IPS-20b (cell line): ENCODE measurements around the gene SLC25A51.

ENCODE experiments used
- H3K27ac ChIP-seq: one replicate; pipeline ENCODE4 v1.5.1; 2013; ENCODE audit warnings: low read length
- H3K27me3 ChIP-seq: 2 replicates; pipeline ENCODE4 v1.6.1; 2013; ENCODE audit warnings: mild to moderate bottlenecking, low read length, inconsistent platforms; ENCODE audit not compliant: insufficient read depth
- H3K36me3 ChIP-seq: 2 replicates; pipeline ENCODE4 v1.6.1; 2013; ENCODE audit warnings: low read depth, mild to moderate bottlenecking, inconsistent platforms, low read length, moderate library complexity; ENCODE audit not compliant: insufficient read depth
- H3K4me1 ChIP-seq: 2 replicates; pipeline ENCODE4 v1.6.1; 2013; ENCODE audit warnings: mild to moderate bottlenecking, control low read depth, inconsistent platforms, low read length, moderate library complexity; ENCODE audit not compliant: insufficient read depth
- H3K4me3 ChIP-seq: 2 replicates; pipeline ENCODE4 v1.5.1; 2013; ENCODE audit warnings: mild to moderate bottlenecking, low read length, inconsistent platforms
- H3K9ac ChIP-seq: 2 replicates; pipeline ENCODE4 v1.6.1; 2013; ENCODE audit warnings: low read depth, mild to moderate bottlenecking, inconsistent platforms, low read length, moderate library complexity
- H3K9me3 ChIP-seq: 2 replicates; pipeline ENCODE4 v1.6.1; 2013; ENCODE audit warnings: mild to moderate bottlenecking, low read depth, low read length, inconsistent platforms; ENCODE audit not compliant: insufficient read depth

Gene SLC25A51

DNA sequence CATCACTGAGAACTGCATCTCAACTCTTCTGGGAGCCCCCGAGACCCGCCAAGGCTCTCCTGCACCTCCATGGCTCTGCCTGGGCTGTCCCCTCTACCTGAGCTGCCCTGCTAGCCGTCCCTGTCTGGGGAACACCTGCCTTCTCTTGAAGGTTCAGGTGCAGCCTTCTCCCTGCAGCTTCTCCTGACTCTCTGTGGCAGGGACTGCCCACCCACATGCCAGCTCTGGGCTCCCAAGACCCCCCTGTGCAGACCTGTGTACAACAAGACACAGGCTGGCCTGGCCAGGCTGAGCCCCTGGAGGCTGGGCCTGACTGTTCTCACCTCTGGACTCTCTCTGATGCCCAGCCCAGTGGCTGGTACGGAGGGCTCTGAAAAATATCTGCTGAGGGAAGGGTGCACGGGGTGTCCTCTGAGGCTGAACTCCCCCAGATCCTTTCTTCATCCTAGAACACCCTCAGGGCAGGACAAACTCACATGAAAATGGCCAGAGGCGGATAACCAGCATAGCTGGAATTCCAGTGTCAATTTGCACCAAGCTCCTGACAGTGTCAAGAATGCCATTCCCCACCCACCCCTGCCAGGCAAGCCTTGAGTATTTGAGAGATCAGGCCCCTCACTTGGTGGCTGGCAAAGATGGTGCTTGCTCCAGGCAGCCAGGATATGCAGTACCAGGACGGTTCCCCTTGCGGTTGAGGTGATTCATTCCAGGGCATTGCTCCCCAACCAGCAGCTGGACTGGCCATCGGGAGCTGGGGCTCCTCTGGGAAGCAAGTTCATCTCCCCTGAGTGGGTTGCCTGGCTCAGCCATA lies 40.9 kb upstream of the SLC25A51 start:
- Histone ChIP-seq H3K9me3 (no peaks in the 10 kb centered on the region), H3K9ac (no peak overlapping the region), H3K4me1 (peaks cover 12% of the 10 kb centered on the region), H3K4me3 (no peak overlapping the region), H3K36me3 (peaks cover 28% of the 10 kb centered on the region), H3K27me3 (no peaks in the 10 kb centered on the region), H3K27ac (no peak overlapping the region)

DNA sequence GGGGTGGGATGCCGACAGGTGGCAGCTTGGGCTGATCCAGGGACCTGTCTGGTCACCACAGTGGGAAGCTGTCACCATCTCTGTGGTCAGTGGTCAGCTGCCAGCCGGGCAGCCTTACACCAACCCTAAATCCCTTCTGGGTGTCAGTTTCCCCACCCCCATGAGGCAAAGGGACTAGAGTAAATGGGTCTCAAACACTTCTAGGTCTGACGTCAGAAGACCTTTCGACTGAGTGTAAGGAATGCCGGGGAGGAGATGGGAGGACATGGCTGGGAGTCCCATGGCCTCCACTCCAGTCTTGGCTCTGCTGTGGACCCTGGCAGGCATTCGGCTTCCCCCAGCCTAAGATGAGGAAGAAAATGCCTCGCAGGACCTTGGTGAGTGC lies 40.3 kb upstream of the SLC25A51 start:
- Histone ChIP-seq H3K36me3 (peaks cover 28% of the 10 kb centered on the region), H3K27ac (no peak overlapping the region), H3K4me3 (no peak overlapping the region)

DNA sequence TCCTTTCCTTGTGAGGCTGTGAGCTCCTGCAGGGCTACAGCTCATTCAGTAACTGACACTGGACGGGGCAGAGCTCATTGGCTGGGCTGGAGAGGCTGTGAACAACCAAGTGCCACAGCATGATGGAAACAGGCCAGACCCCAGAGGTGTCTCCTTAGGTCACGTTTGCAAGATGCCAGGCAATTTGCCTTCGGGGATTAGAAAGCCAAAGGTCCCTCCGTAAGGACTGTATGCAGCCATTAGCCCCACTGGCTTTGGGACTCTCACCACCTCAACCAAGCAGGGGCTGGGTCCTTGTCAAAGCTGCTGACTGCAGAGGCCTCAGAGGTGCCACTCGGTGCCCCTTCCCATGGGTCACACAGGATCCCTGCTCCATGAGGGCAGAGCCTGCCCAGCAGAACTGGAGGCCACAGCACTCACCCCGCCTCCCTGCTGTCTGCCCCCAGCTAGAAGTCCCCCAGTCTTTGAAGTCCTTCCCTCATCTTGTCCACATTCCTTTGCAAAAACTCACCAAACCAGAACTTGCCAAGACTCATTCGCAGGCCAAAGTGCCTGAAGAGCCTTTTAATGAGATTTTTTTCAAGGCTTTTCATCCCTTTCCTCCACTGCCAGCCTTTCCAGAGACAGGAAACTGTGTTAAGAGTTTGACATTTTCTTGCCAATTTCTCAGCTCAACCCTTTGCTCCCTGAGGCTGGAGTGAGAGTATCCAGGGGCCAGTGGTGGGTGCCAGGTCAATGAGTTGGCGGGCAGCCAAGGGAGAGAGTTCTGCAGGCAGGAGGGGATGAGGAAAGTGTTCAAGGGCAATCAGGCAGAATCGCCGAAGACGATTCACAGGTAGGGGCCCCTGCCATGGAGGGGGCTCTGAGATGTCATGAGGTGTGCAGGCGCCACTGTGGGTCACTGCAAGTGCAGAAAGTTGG lies 39.7 kb upstream of the SLC25A51 start:
- Histone ChIP-seq H3K27me3 (no peaks in the 10 kb centered on the region), H3K9ac (no peak overlapping the region), H3K36me3 (peaks cover 25% of the 10 kb centered on the region), H3K27ac (no peak overlapping the region), H3K9me3 (no peaks in the 10 kb centered on the region), H3K4me1 (peaks cover 12% of the 10 kb centered on the region), H3K4me3 (no peak overlapping the region)

More for the DNA sequence above, 40.3 kb upstream of the SLC25A51 start:
- Histone ChIP-seq H3K9me3 (no peaks in the 10 kb centered on the region), H3K4me1 (peaks cover 12% of the 10 kb centered on the region), H3K27me3 (no peaks in the 10 kb centered on the region), H3K9ac (no peak overlapping the region)

DNA sequence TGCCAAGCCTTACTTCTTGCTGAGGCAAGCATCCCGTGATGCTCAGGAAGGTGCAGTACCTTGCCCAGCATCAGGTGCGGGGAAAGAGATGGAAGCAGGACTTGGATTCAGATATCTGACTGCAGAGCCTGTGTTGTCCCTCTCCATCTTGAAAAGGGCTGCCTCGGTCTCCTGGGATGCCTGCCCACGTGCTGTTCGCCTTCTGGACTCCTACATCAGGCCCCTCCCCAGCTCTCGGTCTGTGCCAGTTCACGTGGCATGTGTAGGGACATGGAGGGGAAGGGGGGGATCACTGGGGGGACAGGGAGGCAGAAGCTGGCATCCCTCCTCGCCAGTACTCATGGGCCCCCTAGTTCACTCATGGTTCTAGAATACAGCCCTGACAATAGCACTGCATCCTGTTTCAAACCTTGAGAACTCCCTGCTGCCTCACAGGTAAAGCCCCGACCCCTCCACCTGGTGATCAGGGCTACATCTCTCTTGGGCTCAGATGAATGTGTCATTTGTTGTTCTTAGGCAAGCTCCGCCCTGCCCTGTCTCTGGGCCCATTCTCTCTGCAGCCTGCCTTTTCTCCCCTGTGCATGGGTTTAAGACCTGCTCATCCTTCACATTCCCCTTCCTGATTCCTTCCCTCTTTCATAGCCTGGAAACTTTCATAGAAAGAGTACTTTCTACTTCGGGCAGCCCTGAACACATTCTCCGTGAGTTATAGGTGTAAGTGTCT lies 38.9 kb upstream of the SLC25A51 start:
- peaks cover 12% of the 10 kb centered on the region for H3K4me1 ChIP-seq
- H3K9me3 ChIP-seq: no peaks in the 10 kb centered on the region
- H3K36me3 ChIP-seq: peaks cover 17% of the 10 kb centered on the region
- no peak overlapping the region for H3K27ac ChIP-seq
- no peaks in the 10 kb centered on the region for H3K27me3 ChIP-seq
- no peak overlapping the region for H3K4me3 ChIP-seq
- H3K9ac ChIP-seq: no peak overlapping the region

DNA sequence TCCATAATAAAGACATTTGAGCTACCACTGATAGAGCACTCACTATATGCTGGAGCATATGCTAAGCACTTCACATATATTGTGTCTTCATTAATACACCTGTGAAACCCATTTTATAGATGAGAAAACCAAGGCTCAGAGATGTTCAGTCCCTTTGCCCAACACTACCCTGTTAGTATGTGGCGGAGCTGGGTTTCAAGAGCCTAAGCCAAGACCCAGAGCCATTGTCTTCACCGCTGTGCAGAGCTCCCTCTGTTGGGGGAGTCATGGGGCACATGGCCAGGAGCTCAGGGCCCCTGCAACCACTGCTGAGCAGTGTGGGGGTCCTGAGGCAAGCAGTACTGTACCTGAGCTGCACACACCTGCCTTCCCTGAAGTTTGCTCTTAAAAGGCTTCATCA lies 37.3 kb upstream of the SLC25A51 start:
- peaks cover 12% of the 10 kb centered on the region for H3K4me1 ChIP-seq
- H3K9me3 ChIP-seq: no peaks in the 10 kb centered on the region
- no peaks in the 10 kb centered on the region for H3K27me3 ChIP-seq
- H3K4me3 ChIP-seq: no peak overlapping the region
- no peak overlapping the region for H3K27ac ChIP-seq
- peaks cover 3% of the 10 kb centered on the region; the same call in 1 of the 2 replicates for H3K36me3 ChIP-seq
- H3K9ac ChIP-seq: no peak overlapping the region

DNA sequence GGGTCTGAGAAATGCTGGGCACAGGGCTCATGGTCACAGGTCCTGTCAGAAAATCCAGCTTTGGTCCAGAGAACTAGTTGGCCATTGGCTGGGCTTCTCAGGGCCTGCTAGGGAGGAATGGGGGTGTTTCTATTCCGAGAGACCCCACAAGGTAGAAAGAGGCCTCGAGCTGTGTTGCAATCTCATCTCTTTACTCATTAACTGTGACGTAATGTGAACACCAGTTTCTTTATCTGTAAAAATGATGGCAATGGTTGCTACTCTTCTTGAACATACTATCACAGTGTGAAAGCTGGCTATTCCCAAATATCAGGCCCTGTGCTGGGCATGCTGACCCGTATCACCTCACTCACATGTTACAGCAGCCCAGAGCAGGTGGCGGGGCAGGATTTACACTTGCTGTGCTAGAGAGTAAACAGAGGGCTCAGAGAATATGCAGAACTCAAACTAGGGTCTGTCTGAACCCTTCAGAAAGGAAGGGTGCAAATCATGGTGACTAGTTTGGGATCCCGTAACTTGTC lies 35.7 kb upstream of the SLC25A51 start:
- Histone ChIP-seq H3K4me1 (peaks cover 6% of the 10 kb centered on the region), H3K27ac (no peak overlapping the region), H3K9me3 (no peaks in the 10 kb centered on the region), H3K9ac (no peak overlapping the region), H3K4me3 (no peak overlapping the region), H3K36me3 (no peaks in the 10 kb centered on the region), H3K27me3 (no peaks in the 10 kb centered on the region)

DNA sequence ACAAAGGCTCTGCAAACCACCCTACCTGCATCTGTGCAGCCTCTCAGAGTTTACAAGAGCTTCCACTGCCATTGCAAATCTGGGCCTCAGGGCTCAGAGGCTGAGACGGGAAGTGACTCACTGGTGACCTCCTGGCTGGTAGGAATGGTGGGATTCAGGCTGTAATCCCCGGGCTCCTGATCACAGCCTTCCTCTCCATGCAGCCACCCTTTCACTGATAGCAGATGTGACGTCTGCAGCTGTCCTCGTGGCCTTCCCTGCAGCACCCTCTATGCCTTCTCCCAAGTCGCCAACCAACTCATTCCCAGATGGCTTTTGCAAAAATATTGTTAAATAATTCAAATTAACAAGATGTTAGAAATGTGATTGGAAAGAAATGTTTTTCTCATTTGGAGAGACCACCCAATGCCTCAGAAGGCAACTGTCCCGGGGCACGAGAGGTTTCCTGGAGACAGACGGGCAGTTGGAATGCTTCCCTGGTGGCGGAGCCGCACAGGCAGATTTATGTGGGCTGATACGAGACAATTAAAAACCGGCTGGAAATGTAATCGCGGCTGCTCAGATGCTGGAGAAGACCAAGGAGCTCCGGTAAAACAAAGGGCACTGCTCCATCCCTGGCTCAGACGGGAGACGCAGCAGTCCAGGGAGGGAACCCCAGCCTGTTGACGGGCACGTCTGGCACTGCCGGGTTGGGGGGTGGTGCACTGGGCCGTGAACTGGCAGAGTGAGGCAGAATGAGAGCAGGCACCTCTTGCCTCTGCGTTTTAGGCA lies 34.4 kb upstream of the SLC25A51 start:
- Histone ChIP-seq H3K4me3 (no peak overlapping the region), H3K27ac (no peak overlapping the region), H3K9ac (no peak overlapping the region), H3K27me3 (no peaks in the 10 kb centered on the region), H3K9me3 (no peaks in the 10 kb centered on the region), H3K4me1 (no peaks in the 10 kb centered on the region), H3K36me3 (no peaks in the 10 kb centered on the region)

DNA sequence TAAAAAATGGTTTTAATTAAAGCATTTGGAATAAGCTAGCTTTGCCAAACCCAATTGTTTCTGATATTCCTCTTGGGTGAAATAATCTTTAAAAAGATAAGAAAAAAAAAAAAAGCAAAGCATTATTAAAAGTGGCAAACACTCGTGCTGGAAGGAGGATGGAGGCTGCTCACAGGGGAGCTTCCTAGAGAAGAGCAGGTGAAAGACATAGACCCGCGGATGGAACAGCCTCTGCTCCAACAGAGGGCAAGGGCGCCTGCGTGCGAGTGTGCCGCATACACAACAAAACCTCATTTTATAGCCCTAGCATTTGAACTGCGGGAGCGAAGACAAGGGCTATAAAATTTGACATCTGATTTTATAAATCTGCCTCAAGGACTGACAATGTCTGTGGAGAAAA lies 33.4 kb upstream of the SLC25A51 start:
- H3K4me1 ChIP-seq: no peaks in the 10 kb centered on the region
- no peak overlapping the region for H3K4me3 ChIP-seq
- H3K36me3 ChIP-seq: no peaks in the 10 kb centered on the region
- H3K27me3 ChIP-seq: no peaks in the 10 kb centered on the region
- H3K9me3 ChIP-seq: no peaks in the 10 kb centered on the region
- H3K9ac ChIP-seq: no peak overlapping the region
- H3K27ac ChIP-seq: no peak overlapping the region

DNA sequence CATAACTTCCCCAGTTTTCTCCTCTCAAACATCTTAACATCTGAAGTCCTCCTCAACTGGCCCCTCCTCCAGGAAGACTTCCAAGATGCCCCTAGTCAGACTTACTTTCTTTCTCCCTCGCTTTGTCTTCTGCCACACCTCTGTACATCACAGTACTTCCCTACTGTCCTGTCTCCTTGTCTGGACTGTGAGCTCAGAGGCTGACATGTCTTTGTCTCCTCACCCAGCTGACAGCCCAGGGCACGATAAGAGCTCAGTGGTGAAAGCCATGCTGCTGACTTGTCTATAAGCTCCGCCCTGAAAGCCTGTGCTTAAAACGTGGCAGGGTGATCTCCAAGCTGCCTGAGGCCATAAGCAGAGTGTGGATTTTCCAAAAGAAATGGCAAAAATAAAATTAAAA lies 33.0 kb upstream of the SLC25A51 start:
- Histone ChIP-seq H3K9ac (no peak overlapping the region), H3K9me3 (no peaks in the 10 kb centered on the region), H3K36me3 (no peaks in the 10 kb centered on the region), H3K27me3 (no peaks in the 10 kb centered on the region), H3K27ac (no peak overlapping the region), H3K4me3 (no peak overlapping the region), H3K4me1 (no peaks in the 10 kb centered on the region)

DNA sequence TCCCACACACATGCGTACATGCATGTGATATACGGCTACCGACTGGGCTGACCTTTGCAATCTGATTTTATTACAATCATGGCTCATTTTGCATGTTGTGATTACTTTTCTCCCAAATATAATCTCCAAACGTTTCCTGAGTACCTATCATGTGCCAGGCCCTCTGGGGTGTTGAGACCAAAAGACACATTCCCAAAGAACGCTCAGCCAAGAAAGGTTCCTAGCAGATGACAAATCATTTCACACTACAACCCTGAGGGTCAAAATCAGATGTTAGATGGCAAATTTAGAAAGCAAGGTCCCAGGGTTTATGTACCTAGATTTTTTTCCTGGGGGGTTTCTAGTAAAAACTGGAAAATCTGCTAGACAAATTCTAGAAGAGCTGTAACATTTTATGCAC lies 32.4 kb upstream of the SLC25A51 start:
- Histone ChIP-seq H3K9me3 (no peaks in the 10 kb centered on the region), H3K9ac (no peak overlapping the region), H3K4me3 (no peak overlapping the region), H3K36me3 (no peaks in the 10 kb centered on the region), H3K4me1 (no peaks in the 10 kb centered on the region), H3K27me3 (no peaks in the 10 kb centered on the region), H3K27ac (no peak overlapping the region)

DNA sequence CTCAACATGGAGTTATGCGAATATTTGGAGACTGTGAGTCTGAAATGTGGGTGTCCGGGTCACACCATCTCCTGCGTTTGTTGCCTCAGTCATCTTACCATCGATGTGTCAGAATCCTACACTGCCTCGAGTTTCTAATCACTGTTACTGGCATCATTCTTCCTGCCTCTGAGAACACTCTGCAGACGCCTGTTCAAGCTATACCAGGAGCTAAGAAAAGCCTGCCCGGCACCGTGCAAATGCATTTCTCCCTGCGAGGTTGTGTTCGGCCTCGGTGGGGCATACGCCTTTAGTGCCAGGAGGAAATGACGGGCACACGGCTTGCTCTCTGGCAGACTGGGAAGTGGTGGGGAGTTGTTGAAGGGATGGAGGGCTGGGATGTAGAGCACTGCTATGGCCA lies 31.2 kb upstream of the SLC25A51 start:
- H3K36me3 ChIP-seq: no peaks in the 10 kb centered on the region
- no peaks in the 10 kb centered on the region for H3K9me3 ChIP-seq
- H3K4me1 ChIP-seq: no peaks in the 10 kb centered on the region
- H3K27ac ChIP-seq: no peak overlapping the region
- no peak overlapping the region for H3K9ac ChIP-seq
- no peak overlapping the region for H3K4me3 ChIP-seq
- no peaks in the 10 kb centered on the region for H3K27me3 ChIP-seq
